Breast epithelium (tissue), 4 donors: ENCODE data around the gene GPR149. TPM values are rescaled to one million over a fixed set of nuclear protein-coding genes. Genes with fewer than 3 reads are reported as not detected.

Experiments
- DNase-seq, 2 donors: peaks; one replicate each; pipeline ENCODE4 v3.0.0-alpha.2; 2019; ENCODE audit warnings: low spot score in 2 of 2
- H3K27ac ChIP-seq, 2 donors: fragments of 200-600 bp; sonication (generic) in 1 of 2; one replicate each; pipeline ENCODE4 v1.5.1; 2016 to 2019; ENCODE audit warnings: mild to moderate bottlenecking in 1 of 2
- H3K27me3 ChIP-seq, 2 donors: fragments of 200-600 bp; sonication (generic) in 1 of 2; one replicate each; pipeline versions ENCODE4 v1.5.1 to v1.6.0; 2017 to 2019; ENCODE audit warnings: control low read depth in 1 of 2, mild to moderate bottlenecking in 1 of 2
- H3K36me3 ChIP-seq: fragments of 200-600 bp; one replicate; pipeline ENCODE4 v1.5.1; 2019
- H3K4me1 ChIP-seq, 2 donors: fragments of 200-600 bp; sonication (generic); one replicate each; pipeline ENCODE4 v1.5.1; 2016 to 2019; ENCODE audit warnings: control low read depth in 1 of 2
- H3K4me3 ChIP-seq, 3 donors: fragments of 200-600 bp; sonication (generic); 1 replicate in 2 of 3; 2 replicates in 1 of 3; pipeline ENCODE4 v1.5.1; 2016 to 2019; ENCODE audit warnings: mild to moderate bottlenecking in 3 of 3, moderate library complexity in 2 of 3
- H3K9me3 ChIP-seq, 2 donors: fragments of 200-600 bp; sonication (generic) in 1 of 2; one replicate each; pipeline ENCODE4 v1.5.1; 2016 to 2019; ENCODE audit warnings: control low read depth in 1 of 2
- POLR2A ChIP-seq: fragments of 450-650 bp; IDR thresholded peaks from one replicate; pipeline ENCODE4 v1.6.1; 2016; ENCODE audit warnings: antibody characterized with exemption, mild to moderate bottlenecking, moderate library complexity
- POLR2AphosphoS5 ChIP-seq, 3 donors: sonication (generic); formaldehyde crosslinking; IDR thresholded peaks; one replicate each; pipeline ENCODE4 v1.6.1; 2017; ENCODE audit warnings: antibody characterized with exemption in 3 of 3
- intact Hi-C: fragments of 100-400 bp; cut with DNase I; formaldehyde crosslinking; loops from one replicate; pipeline ENCODE4 v1.15.1; 2023; ENCODE audit warnings: low total_unique reads
- total RNA-seq, 3 donors: library from RNA; depleted of rRNA; stranded (reverse); fragments of >200 nt; gene quantifications; one replicate each; pipeline ENCODE4 v1.1.0, GENCODE V29; 2016
- TF ChIP-seq, protein P1 (sequence below), 3 donors: fragments of 450-650 bp; IDR thresholded peaks; one replicate each; pipeline ENCODE4 v1.5.1; 2016 to 2017; ENCODE audit warnings: antibody characterized with exemption in 3 of 3, mild to moderate bottlenecking in 3 of 3, moderate library complexity in 3 of 3

GPR149 gene
- total RNA-seq, 3 donors from 2014 or later, result not detected

DNA sequence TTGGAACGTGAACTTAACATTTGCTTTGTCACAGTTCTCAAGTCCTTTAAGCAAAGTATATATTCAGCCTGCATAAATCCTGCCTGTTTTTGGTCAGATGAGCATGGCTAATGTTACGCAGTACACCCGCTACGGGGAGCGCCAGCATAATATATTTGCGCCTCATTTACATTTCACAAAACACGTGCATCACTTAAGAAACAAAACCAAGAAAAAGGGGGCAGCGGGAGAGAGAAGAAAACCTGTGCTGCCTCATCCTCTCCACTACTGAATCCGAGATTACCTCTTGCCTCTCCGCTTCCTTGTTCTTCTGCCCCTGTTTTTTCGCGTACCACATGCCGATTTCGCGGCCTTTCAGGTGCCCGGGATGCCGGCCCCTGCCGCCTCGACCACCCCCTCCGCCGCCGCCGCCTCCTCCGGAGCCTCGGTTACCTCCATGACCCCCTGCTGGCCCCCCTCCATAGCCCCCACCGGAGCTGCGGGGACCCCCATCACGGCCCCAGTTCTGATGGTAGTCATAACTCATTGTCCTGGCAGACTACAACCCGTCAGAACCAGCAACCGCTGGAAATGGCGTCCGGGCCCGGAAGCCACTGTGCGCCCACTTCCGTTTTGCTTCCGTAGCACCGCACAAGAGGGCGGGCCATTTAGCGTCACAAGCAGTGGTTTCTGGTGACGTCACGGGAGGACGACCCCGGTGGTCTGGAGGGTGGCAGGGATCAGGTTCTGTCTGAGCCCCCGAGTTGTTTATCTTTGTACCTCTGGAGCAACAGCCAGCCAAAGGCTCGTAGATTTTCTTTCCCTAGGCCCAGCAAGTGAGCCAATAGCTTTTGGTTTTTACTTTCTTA lies 105.9 kb downstream of the GPR149 start, which contains the start of gene DHX36:
TSS of gene DHX36 (minus strand) at position 597 of the 848 bp plus-strand sequence. CDS start at position 526, 71 bp downstream.
- no peaks in the 10 kb centered on the region for H3K27me3 ChIP-seq
- peak within 1 kb of the TSS; percentile 95 to 97 for H3K27ac ChIP-seq
- intact Hi-C loops, result no loop called here
- TF ChIP-seq, protein P1, sequence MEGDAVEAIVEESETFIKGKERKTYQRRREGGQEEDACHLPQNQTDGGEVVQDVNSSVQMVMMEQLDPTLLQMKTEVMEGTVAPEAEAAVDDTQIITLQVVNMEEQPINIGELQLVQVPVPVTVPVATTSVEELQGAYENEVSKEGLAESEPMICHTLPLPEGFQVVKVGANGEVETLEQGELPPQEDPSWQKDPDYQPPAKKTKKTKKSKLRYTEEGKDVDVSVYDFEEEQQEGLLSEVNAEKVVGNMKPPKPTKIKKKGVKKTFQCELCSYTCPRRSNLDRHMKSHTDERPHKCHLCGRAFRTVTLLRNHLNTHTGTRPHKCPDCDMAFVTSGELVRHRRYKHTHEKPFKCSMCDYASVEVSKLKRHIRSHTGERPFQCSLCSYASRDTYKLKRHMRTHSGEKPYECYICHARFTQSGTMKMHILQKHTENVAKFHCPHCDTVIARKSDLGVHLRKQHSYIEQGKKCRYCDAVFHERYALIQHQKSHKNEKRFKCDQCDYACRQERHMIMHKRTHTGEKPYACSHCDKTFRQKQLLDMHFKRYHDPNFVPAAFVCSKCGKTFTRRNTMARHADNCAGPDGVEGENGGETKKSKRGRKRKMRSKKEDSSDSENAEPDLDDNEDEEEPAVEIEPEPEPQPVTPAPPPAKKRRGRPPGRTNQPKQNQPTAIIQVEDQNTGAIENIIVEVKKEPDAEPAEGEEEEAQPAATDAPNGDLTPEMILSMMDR (IDR thresholded peaks at IDR 0.05), result no peak
- TF ChIP-seq POLR2A, result peak; percentile 77
- peak; percentile 84 to 93 (median 87) for TF ChIP-seq POLR2AphosphoS5 (IDR thresholded peaks at IDR 0.05)
- H3K9me3 ChIP-seq, result no peaks in the 10 kb centered on the region
- peaks cover 0 to 4% of the 10 kb centered on the region in 2 donors for H3K4me1 ChIP-seq
- no peaks in the 10 kb centered on the region for H3K36me3 ChIP-seq
- DNase-seq, result peak; percentile 88 to 90
- H3K4me3 ChIP-seq, result peak within 1 kb of the TSS; percentile 88 to 94 (median 91)

DNA sequence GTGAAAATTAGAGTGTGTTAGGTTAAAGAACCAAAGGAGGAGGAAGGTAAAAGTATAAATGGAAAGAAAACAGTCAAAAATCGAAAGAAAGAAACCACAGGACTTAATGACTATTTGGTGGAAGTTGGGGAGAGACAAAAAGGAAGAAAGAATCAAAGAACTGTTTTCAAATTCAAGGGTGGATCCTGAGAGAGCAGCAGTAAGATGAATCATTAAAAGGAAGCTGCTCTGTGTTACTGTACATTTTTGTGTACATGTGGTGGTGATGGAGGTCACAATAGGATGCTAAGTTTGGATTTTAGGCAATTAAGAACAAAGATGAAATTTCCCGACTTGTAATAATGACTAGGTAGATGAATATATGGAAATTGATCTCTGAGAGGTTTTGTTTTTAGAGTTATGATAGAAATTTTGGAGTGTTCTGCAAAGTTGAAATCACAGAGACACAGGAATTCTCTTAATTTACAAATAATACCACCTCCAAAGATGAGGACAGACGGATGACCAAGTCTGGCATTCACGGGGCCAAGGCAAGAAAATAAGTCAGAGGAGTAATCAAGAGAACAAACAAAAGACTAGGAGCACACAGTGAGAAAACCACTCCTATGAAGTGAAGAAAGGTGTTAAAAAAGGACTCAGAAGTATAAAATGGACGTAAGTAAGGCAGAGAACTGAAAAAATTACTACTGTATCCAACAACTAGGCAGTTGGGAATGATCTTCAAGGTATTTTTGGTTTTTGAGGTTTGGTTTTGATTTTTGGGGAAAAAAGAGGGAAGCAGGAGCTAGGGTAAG lies 112.8 kb downstream of the GPR149 start:
- DNase-seq, result no peak
- Histone ChIP-seq H3K9me3 (no peaks in the 10 kb centered on the region), H3K4me1 (no peaks in the 10 kb centered on the region), H3K27me3 (no peaks in the 10 kb centered on the region), H3K27ac (no peak overlapping the region), H3K4me3 (no peak overlapping the region), H3K36me3 (no peaks in the 10 kb centered on the region)
- TF ChIP-seq POLR2AphosphoS5 (IDR thresholded peaks at IDR 0.05) (no peak), POLR2A (no peak)
- TF ChIP-seq, protein P1 (IDR thresholded peaks at IDR 0.05), result no peak
- intact Hi-C loops, result loop anchor here (10.0 kb wide), 1 partner anchor 818 kb away; no protein-coding TSS in a partner anchor

DNA sequence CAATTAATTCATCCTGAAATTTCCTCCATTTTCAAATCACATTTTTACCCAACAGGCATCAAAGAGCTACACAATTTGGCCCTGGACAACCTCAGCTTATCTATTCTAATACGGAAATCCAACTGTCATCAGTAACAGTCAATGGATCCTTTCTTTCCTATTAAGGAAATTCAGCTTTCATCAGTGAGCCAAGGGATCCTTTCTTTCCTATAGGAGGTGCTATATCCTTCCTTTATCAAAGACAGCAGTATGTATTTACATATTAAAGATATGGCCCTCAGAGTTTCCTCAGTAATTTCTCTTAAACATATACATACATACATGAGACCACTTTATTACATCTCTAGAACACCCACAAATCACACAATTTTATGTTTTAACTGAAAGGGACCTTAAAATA lies 115.8 kb downstream of the GPR149 start:
- DNase-seq, result no peak
- TF ChIP-seq POLR2A (no peak), POLR2AphosphoS5 (IDR thresholded peaks at IDR 0.05) (no peak)
- TF ChIP-seq, protein P1 (IDR thresholded peaks at IDR 0.05), result no peak
- no peak overlapping the region for H3K27ac ChIP-seq
- no peaks in the 10 kb centered on the region for H3K36me3 ChIP-seq
- intact Hi-C loops, result loop anchor here (10.0 kb wide), 1 partner anchor 821 kb away; no protein-coding TSS in a partner anchor
- no peaks in the 10 kb centered on the region for H3K9me3 ChIP-seq
- no peaks in the 10 kb centered on the region for H3K4me1 ChIP-seq
- no peak overlapping the region for H3K4me3 ChIP-seq
- no peaks in the 10 kb centered on the region for H3K27me3 ChIP-seq

DNA sequence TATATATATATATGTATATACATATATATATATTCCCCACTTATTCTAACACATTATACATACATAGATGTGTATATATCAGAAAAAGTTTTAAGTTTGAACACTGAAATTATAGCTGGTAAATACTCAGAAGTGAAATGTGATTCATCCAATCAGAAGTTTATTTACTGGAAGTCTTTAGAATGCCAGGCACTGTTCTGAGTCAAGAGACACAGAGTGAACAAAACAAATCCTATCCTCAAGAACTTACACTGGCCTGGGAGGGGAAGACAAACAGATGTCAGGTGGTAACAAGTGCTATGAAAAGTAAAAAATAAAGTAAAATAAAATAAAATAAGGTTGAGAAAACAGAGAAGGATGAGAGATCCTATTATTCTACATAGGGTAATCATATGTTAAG lies 119.2 kb downstream of the GPR149 start:
- Histone ChIP-seq H3K27ac (no peak overlapping the region), H3K4me1 (no peaks in the 10 kb centered on the region), H3K36me3 (no peaks in the 10 kb centered on the region), H3K27me3 (no peaks in the 10 kb centered on the region), H3K4me3 (no peak overlapping the region), H3K9me3 (no peaks in the 10 kb centered on the region)
- intact Hi-C loops, result loop anchor here (10.0 kb wide), 1 partner anchor 824 kb away; no protein-coding TSS in a partner anchor
- TF ChIP-seq POLR2A (no peak), POLR2AphosphoS5 (IDR thresholded peaks at IDR 0.05) (no peak)
- TF ChIP-seq, protein P1 (IDR thresholded peaks at IDR 0.05), result no peak
- DNase-seq, result no peak
